ENCODE data around the gene SGPL1.

The SGPL1 gene

DNA sequence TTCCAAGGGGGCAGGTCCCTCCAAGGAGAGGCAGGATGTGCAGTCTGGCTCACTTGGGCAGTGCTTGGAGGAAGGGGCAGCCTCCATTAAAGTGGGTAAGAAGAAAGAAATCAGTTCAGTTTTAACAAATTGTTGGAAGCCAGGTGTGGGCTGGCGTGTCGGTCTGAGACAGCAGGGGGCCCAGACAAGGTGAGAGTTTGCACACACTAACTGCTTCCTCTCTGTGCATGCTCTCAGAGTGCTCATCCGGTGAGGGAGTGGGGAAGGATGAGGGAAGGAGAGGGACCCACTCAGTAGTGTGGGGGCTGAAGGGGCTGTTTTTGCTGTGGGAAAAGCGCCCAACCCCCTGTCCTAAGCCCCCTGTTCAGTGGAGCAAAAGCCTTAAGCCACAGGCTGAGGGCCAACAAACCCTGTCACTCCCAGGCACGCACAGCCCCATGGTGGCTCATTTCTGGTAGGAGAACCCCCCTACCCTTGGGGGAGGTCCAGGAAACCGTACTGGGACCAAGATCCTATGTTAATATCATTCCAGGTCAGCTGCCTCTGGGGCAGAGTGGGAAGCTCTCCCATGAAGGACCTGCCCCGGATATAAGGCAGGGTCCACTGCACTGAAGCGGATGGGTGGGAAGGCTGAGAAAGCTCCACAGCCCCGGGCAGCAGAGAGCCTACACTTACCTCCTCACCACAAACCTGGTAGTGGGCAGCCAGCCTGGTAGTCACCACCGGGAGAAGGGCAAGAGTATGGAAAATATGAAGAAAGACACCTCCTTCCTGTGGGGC lies 77.7 kb downstream of the SGPL1 start:
- Mint-ChIP-seq H3K4me1 (peaks cover 28% of the 10 kb centered on the region), H3K9me3 (no peaks in the 10 kb centered on the region), H3K36me3 (ENCODE audit: low read depth) (no peaks in the 10 kb centered on the region), H3K27ac (peak overlapping the region in 1 of 3 experiments; percentile 43), H3K27me3 (ENCODE audit: low read depth) (no peaks in the 10 kb centered on the region), H3K4me3 (no peak overlapping the region)
- TF ChIP-seq, protein P1, sequence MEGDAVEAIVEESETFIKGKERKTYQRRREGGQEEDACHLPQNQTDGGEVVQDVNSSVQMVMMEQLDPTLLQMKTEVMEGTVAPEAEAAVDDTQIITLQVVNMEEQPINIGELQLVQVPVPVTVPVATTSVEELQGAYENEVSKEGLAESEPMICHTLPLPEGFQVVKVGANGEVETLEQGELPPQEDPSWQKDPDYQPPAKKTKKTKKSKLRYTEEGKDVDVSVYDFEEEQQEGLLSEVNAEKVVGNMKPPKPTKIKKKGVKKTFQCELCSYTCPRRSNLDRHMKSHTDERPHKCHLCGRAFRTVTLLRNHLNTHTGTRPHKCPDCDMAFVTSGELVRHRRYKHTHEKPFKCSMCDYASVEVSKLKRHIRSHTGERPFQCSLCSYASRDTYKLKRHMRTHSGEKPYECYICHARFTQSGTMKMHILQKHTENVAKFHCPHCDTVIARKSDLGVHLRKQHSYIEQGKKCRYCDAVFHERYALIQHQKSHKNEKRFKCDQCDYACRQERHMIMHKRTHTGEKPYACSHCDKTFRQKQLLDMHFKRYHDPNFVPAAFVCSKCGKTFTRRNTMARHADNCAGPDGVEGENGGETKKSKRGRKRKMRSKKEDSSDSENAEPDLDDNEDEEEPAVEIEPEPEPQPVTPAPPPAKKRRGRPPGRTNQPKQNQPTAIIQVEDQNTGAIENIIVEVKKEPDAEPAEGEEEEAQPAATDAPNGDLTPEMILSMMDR (IDR thresholded peaks at IDR 0.05; ENCODE audit: unreplicated experiment in 3 of 3), result no peak

GRCh38 chr10:70894416-70894815 lies 78.7 kb downstream of the SGPL1 start:
- Mint-ChIP-seq H3K27me3 (ENCODE audit: low read depth) (no peaks in the 10 kb centered on the region), H3K36me3 (ENCODE audit: low read depth) (no peaks in the 10 kb centered on the region), H3K9me3 (no peaks in the 10 kb centered on the region), H3K27ac (no peak overlapping the region), H3K4me1 (peaks cover 28% of the 10 kb centered on the region), H3K4me3 (no peak overlapping the region)
- TF ChIP-seq, protein P1 (IDR thresholded peaks at IDR 0.05; ENCODE audit: unreplicated experiment in 3 of 3), result no peak

GRCh38 chr10:70896551-70896950 lies 80.8 kb downstream of the SGPL1 start:
- Mint-ChIP-seq H3K36me3 (ENCODE audit: low read depth) (no peaks in the 10 kb centered on the region), H3K4me1 (peaks cover 14% of the 10 kb centered on the region), H3K27ac (no peak overlapping the region), H3K27me3 (ENCODE audit: low read depth) (no peaks in the 10 kb centered on the region), H3K4me3 (no peak overlapping the region), H3K9me3 (no peaks in the 10 kb centered on the region)
- TF ChIP-seq, protein P1 (IDR thresholded peaks at IDR 0.05; ENCODE audit: unreplicated experiment in 3 of 3), result no peak

DNA sequence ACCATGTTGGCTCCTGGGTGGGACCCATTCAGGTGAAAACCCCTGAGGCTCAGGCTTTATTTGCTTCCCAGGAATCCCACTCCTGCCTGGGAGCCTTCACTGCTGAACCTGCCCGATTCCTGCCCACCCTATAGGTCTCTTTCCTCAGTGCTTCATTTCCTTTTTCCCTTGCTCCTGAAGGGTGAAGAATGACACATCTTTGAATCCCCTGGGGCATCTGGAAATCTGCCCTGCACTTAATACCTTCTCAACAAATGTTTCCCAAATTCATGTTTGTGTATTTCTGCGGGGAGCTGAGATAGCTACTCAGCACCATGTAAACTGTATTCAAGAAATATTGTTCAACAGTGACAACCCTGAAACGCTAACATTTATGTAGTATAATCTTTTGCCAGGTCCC lies 82.9 kb downstream of the SGPL1 start:
- H3K9me3 Mint-ChIP-seq, result no peaks in the 10 kb centered on the region
- H3K4me3 Mint-ChIP-seq, result no peak overlapping the region
- TF ChIP-seq, protein P1 (IDR thresholded peaks at IDR 0.05; ENCODE audit: unreplicated experiment in 3 of 3), result no peak
- no peak overlapping the region for H3K27ac Mint-ChIP-seq
- H3K27me3 Mint-ChIP-seq (ENCODE audit: low read depth), result peaks cover 4% of the 10 kb centered on the region
- peaks cover 8% of the 10 kb centered on the region for H3K4me1 Mint-ChIP-seq
- H3K36me3 Mint-ChIP-seq (ENCODE audit: low read depth), result no peaks in the 10 kb centered on the region

DNA sequence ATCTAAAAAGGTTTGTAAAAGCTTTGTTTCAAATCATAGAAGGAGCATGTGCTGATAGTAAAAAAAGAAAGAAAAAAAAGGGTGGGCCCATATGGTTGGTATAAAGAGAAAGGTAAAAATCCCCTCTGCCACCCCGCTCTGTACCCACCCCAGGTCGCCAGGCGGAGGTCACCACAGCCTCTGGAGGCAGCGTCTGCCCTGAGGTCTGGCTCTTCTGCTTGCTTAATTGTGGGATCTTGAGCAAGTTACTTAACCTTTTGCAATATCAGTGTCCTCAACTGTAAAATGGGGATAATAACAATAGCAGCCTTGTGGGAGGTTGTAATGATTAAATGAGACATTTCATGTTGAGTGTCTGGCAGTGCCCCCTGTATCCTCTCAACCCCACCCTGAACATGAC lies 83.3 kb downstream of the SGPL1 start:
- Mint-ChIP-seq H3K27ac (no peak overlapping the region), H3K36me3 (ENCODE audit: low read depth) (no peaks in the 10 kb centered on the region), H3K9me3 (no peaks in the 10 kb centered on the region), H3K4me3 (no peak overlapping the region), H3K27me3 (ENCODE audit: low read depth) (peaks cover 4% of the 10 kb centered on the region), H3K4me1 (peaks cover 8% of the 10 kb centered on the region)
- TF ChIP-seq, protein P1 (IDR thresholded peaks at IDR 0.05; ENCODE audit: unreplicated experiment in 3 of 3), result no peak

All from nephron (organoid).